IPS-15b (cell line): ENCODE results near the gene SLCO3A1.

ENCODE experiments used
- H3K27me3 ChIP-seq: one replicate; pipeline ENCODE4 v1.6.1; 2013; ENCODE audit warnings: low read length; ENCODE audit not compliant: control insufficient read depth, insufficient read depth
- H3K36me3 ChIP-seq: one replicate; pipeline ENCODE4 v1.6.1; 2013; ENCODE audit warnings: low read length; ENCODE audit not compliant: control insufficient read depth, insufficient read depth
- H3K4me1 ChIP-seq: one replicate; pipeline ENCODE4 v1.6.1; 2013; ENCODE audit warnings: mild to moderate bottlenecking, low read length; ENCODE audit not compliant: control insufficient read depth, insufficient read depth
- H3K4me3 ChIP-seq: one replicate; pipeline ENCODE4 v1.5.1; 2013; ENCODE audit warnings: low read depth, low read length
- H3K9ac ChIP-seq: one replicate; pipeline ENCODE4 v1.6.1; 2013; ENCODE audit warnings: low read depth, mild to moderate bottlenecking, low read length
- H3K9me3 ChIP-seq: one replicate; pipeline ENCODE4 v1.6.1; 2013; ENCODE audit warnings: mild to moderate bottlenecking, low read length; ENCODE audit not compliant: control insufficient read depth, insufficient read depth

Gene SLCO3A1

DNA sequence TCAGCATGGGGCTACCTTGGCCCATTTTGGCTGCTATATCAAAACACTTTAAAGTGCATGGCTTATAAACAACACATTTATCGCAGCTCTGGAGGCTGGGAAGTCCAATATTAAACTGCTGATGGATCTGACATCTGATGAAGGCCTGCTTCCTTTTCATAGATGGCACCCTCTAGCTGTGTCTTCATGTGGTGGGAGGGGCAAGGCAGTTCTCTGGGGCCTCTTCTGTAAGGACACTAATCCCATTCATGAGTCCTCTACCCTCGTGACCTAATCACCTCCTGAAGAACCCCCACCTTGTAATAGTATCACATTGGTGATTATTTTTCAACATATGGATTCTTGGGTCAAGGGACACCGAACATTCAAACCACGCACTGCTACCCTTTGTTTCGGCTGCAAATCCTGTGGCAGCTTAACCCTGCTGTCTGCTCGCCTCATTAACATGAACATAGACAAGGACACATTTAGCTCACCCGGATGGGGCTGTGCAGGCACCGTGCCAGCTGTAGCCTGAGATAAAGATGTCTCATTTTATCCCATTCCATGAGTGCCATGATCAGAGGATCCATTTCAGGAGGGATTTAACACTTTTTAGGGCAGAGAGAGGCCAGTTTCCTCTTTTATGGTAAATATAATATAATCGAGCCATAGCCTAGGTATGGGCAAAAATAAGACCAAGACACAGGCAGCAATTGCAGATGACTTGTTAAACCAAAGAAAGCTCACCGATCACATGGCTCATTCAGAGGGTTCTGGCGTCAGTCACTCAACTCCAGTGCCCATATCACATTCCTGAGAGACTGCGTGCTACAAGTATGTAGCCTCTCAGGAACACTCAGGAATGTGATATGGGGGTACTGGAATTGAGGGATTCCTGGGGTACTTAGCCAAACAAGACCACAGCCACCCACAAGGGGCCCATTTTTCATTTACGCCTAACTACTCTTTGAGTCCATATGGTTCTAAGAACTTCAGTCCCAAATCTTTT, 289.0 kb downstream of the SLCO3A1 start:
- Histone ChIP-seq H3K27me3 (no peaks in the 10 kb centered on the region), H3K4me3 (no peak overlapping the region), H3K4me1 (peaks cover 2% of the 10 kb centered on the region), H3K9me3 (no peaks in the 10 kb centered on the region), H3K36me3 (no peaks in the 10 kb centered on the region), H3K9ac (no peak overlapping the region)

- Histone ChIP-seq H3K36me3 (no peaks in the 10 kb centered on the region), H3K9me3 (no peaks in the 10 kb centered on the region), H3K9ac (no peak overlapping the region), H3K4me3 (no peak overlapping the region), H3K4me1 (peaks cover 2% of the 10 kb centered on the region), H3K27me3 (no peaks in the 10 kb centered on the region)
These were observed 290.3 kb downstream of the SLCO3A1 start for GRCh38 chr15:92143765-92144164.

DNA sequence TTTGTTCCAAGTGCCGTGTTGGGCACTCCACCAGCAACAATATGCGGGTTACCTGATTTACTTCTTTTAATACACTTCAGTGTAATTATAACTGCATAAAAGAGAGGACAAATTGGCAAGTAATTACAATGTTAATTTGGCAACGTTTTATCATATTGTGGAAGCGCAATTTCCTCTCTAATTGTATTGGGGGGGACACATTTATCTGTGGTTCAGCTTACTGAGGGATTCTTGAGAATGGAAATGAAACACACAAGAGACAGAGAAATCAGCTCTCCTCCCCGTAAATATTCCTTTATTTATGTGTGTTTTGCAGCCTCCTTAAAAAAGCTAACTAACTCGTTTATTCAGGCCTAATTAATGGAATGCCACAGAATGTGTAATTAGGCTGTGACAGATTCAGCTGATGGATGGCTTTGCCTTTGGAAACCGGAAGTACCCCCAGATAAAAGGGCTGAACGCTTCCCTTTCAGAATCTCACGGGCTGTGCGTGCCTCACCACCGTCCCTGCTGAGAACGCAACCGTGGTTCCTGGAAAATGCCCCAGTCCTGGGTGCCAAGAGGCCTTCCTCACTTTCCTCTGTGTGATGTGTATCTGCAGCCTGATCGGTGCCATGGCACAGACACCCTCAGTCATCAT, 293.1 kb downstream of the SLCO3A1 start:
- Histone ChIP-seq H3K9me3 (no peaks in the 10 kb centered on the region), H3K9ac (no peak overlapping the region), H3K36me3 (no peaks in the 10 kb centered on the region), H3K4me1 (peaks cover 2% of the 10 kb centered on the region), H3K4me3 (no peak overlapping the region), H3K27me3 (no peaks in the 10 kb centered on the region)

- Histone ChIP-seq H3K9me3 (no peaks in the 10 kb centered on the region), H3K27me3 (no peaks in the 10 kb centered on the region), H3K4me3 (no peak overlapping the region), H3K4me1 (peaks cover 2% of the 10 kb centered on the region), H3K9ac (no peak overlapping the region), H3K36me3 (no peaks in the 10 kb centered on the region)
These were observed 295.5 kb downstream of the SLCO3A1 start for GRCh38 chr15:92149029-92149428.

DNA sequence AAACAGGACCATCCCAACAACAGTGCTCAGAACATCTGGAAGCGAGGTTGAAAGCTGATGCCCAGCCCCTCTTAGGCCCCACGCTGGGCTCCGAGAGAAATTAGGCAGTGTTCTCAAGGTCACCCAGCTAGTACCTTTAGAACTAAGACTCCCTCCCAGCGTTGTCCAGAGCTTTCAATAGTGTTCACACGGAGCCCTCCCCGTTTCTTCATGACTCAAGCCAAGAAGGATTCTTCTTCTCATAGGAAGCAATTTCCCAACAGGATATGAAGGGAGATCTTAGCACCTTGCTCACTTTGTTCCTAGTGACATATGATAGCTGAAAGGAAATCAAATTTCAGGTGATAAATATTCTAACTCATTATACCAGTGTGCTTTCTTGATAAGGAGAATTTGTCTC, 296.0 kb downstream of the SLCO3A1 start:
- H3K36me3 ChIP-seq = no peaks in the 10 kb centered on the region
- no peak overlapping the region for H3K4me3 ChIP-seq
- H3K9ac ChIP-seq = no peak overlapping the region
- no peaks in the 10 kb centered on the region for H3K9me3 ChIP-seq
- no peaks in the 10 kb centered on the region for H3K27me3 ChIP-seq
- H3K4me1 ChIP-seq = peaks cover 2% of the 10 kb centered on the region

GRCh38 chr15:92151168-92151567, 297.7 kb downstream of the SLCO3A1 start:
- Histone ChIP-seq H3K36me3 (no peaks in the 10 kb centered on the region), H3K4me3 (no peak overlapping the region), H3K4me1 (peaks cover 2% of the 10 kb centered on the region), H3K27me3 (no peaks in the 10 kb centered on the region), H3K9ac (no peak overlapping the region), H3K9me3 (no peaks in the 10 kb centered on the region)

GRCh38 chr15:92151741-92152140, 298.2 kb downstream of the SLCO3A1 start:
- H3K4me1 ChIP-seq = peaks cover under 1% of the 10 kb centered on the region
- H3K27me3 ChIP-seq = no peaks in the 10 kb centered on the region
- H3K36me3 ChIP-seq = no peaks in the 10 kb centered on the region
- H3K9me3 ChIP-seq = no peaks in the 10 kb centered on the region
- H3K4me3 ChIP-seq = no peak overlapping the region
- no peak overlapping the region for H3K9ac ChIP-seq

DNA sequence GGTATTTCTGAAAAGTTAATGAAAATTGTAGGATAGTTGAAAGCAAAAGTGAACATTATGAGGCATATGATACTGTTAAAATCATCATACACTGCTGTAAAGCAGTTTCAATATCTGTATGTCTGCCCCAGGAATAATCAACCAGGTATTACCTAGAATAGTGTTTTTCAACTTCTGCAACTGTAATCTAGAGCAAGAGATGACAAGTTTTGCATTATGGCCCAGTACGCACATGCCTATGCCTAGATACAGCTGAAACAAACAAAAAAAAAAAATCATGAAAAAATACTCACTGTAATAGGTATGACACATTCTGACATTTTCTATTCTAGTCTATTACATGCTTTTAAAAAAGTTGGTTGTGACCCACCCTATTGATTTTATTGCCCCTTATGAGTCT, 299.5 kb downstream of the SLCO3A1 start:
- Histone ChIP-seq H3K9me3 (no peaks in the 10 kb centered on the region), H3K36me3 (no peaks in the 10 kb centered on the region), H3K9ac (no peak overlapping the region), H3K4me1 (peaks cover 7% of the 10 kb centered on the region), H3K4me3 (no peak overlapping the region), H3K27me3 (no peaks in the 10 kb centered on the region)

DNA sequence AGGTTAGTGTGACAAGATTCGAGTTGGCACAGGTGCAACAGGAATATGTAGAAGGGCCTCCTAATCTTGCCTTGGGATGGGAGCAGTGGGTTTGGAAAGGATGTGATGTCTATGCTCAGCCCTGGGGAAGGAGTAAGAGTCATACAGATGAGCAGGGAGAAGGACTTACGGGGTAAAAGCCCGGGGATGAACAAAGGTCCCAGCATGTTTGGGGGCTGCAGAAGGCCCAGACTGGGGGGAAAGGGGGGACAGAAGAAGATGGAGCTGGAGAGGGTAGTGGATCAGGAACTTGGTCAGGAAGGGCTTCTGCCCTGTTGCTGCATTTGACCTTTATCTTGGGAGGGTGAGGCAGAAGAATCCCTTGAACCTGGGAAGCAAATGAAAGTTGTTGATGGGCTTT, 300.1 kb downstream of the SLCO3A1 start:
- peaks cover 12% of the 10 kb centered on the region for H3K4me1 ChIP-seq

DNA sequence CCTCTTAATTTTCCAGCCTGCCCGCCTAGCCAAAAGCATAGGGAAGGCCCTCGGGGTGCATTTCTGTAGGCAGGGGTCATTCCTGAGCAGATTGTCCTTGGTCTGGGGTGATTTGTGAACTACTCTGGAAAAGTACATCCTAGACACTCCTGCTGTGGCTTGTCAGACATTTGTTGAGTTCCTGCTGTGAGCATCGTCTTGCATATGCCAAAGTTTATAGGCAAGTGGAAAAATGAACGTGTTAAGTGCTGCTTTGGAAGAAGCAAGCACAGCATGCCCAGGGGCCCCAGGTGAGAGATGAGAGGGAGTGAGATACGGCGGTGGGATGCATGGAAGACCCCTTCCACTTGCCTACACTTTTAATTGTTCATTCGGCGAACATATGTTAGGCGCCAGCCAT, 302.4 kb downstream of the SLCO3A1 start:
- Histone ChIP-seq H3K4me3 (no peak overlapping the region), H3K9me3 (no peaks in the 10 kb centered on the region), H3K36me3 (no peaks in the 10 kb centered on the region), H3K4me1 (peaks cover 32% of the 10 kb centered on the region), H3K9ac (no peak overlapping the region), H3K27me3 (no peaks in the 10 kb centered on the region)

More for the DNA sequence above, 300.1 kb downstream of the SLCO3A1 start:
- H3K36me3 ChIP-seq = no peaks in the 10 kb centered on the region
- no peak overlapping the region for H3K9ac ChIP-seq
- no peak overlapping the region for H3K4me3 ChIP-seq
- H3K27me3 ChIP-seq = no peaks in the 10 kb centered on the region
- no peaks in the 10 kb centered on the region for H3K9me3 ChIP-seq

- Histone ChIP-seq H3K36me3 (no peaks in the 10 kb centered on the region), H3K9me3 (no peaks in the 10 kb centered on the region), H3K27me3 (no peaks in the 10 kb centered on the region), H3K4me1 (peaks cover 34% of the 10 kb centered on the region), H3K4me3 (no peak overlapping the region), H3K9ac (no peak overlapping the region)
These were observed 304.3 kb downstream of the SLCO3A1 start for GRCh38 chr15:92157666-92158298.
